Fibroblast of pulmonary artery (primary cell): ENCODE measurements around the gene TJP3.
"Not testable (repeated sequence)": the region's sequence is repeated elsewhere in the genome, so short reads cannot be mapped to it uniquely, and the experiment has no call there.

ENCODE experiments used
- DNase-seq: peaks from one replicate; pipeline ENCODE4 v3.0.0-alpha.2; 2010; ENCODE audit warnings: low read depth
- H3K4me3 ChIP-seq: replicated peaks from 2 replicates; pipeline ENCODE4 v1.5.1; 2011; ENCODE audit warnings: low read depth, mild to moderate bottlenecking, control low read depth, low read length, moderate library complexity
- CTCF ChIP-seq: IDR thresholded peaks from 2 replicates; pipeline ENCODE4 v1.5.1; 2011; ENCODE audit warnings: mild to moderate bottlenecking, control low read depth, low read length, inconsistent platforms; ENCODE audit errors: missing control alignments

Gene TJP3

GRCh38 chr19:3748965-3749364, 40.8 kb downstream of the TJP3 start:
- H3K4me3 ChIP-seq = no peak overlapping the region
- TF ChIP-seq CTCF = no peak
- no peak for DNase-seq

GRCh38 chr19:3750211-3750610, 42.0 kb downstream of the TJP3 start:
- TF ChIP-seq CTCF = no peak
- H3K4me3 ChIP-seq = no peak overlapping the region
- no peak for DNase-seq

- no peak for TF ChIP-seq CTCF
- no peak for DNase-seq
- no peak overlapping the region for H3K4me3 ChIP-seq
Observed at GRCh38 chr19:3751236-3751635, 43.1 kb downstream of the TJP3 start.

- no peak for DNase-seq
- TF ChIP-seq CTCF = no peak
- no peak overlapping the region for H3K4me3 ChIP-seq
Observed at GRCh38 chr19:3752492-3752891, 44.3 kb downstream of the TJP3 start.

- no peak for TF ChIP-seq CTCF
- DNase-seq = no peak
Observed at GRCh38 chr19:3753631-3754410, 45.6 kb downstream of the TJP3 start.

GRCh38 chr19:3757705-3758104, 49.5 kb downstream of the TJP3 start:
- not testable (repeated sequence) for H3K4me3 ChIP-seq, DNase-seq

More at GRCh38 chr19:3753631-3754410, 45.6 kb downstream of the TJP3 start:
- H3K4me3 ChIP-seq = no peak overlapping the region

- not testable (repeated sequence) for DNase-seq, H3K4me3 ChIP-seq
Observed at GRCh38 chr19:3758297-3758696, 50.1 kb downstream of the TJP3 start.

- H3K4me3 ChIP-seq = no peak overlapping the region
Observed at GRCh38 chr19:3759482-3760254, 51.5 kb downstream of the TJP3 start.

More at GRCh38 chr19:3759482-3760254, 51.5 kb downstream of the TJP3 start:
- no peak for DNase-seq
- TF ChIP-seq CTCF = no peak
